CD4-positive, alpha-beta T cell treated with Interleukin-21 for 1 hour (primary cell): ENCODE results near the gene UXS1.
"Not testable (repeated sequence)": the region's sequence is repeated elsewhere in the genome, so short reads cannot be mapped to it uniquely, and the experiment has no call there.

Experiments used
- DNase-seq: peaks from one replicate; pipeline ENCODE4 v3.0.0-alpha.2; 2020

The UXS1 gene

DNA sequence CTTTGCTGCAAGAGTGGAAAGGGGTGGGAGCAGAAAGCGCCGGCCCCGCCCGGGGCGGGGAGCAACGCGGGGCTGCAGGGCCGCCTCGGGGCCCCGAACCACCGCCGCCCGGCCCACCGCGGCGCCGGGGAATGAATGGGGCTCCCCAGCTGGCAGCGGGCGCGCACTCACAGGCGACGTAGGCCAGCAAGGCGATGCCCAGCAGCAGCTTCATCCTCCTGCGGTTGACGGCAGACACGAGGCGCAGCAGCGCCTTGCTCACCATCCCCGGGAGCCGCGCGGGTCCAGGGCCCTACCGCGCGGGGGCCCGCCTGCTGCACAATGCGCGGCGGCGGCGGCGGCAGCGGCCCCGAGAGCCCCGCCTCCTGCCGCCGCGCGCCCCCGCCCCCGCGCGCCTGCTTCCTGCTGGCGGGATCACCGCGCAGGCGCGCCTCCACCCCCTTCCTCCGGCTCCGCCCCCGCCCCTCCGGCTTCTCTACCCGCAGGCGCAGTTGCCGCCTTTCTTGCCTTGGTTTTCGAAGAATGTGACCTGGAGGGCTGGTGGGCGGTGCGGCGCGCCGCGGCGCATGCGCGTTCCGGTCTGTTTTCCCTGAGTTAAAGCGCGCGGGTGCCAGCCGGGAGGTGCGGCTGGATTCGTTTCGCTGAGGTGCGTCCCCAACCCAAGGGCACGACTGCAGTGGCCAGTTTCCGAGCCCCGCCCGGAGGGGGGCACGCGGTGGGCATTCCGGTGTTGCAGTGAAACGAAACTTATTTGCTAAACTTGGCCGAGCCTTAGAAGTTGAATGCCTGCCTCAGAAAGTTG, at the start of gene UXS1:
UXS1 (minus strand) TSS at position 325 of the 802 bp plus-strand sequence; CDS start at position 265, 60 bp downstream.
- DNase-seq, result peak; percentile 99

DNA sequence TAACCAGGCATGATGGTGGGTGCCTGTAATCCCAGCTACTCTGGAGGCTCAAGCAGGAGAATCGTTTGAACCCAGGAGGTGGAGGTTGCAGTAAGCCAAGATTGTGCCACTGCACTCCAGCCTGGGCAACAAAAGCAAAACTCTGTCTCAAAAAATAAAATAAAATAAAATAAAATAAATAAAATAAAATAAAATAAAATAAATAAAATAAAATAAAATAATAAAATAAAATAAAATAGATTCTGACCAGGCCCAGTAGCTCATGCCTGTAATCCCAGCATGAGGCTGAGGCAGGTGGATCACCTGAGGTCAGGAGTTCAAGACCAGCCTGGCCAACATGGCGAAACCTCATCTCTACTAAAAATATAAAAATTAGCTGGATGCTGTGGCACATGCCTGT, 45.4 kb upstream of the UXS1 start:
- DNase-seq, result not testable (repeated sequence)

DNA sequence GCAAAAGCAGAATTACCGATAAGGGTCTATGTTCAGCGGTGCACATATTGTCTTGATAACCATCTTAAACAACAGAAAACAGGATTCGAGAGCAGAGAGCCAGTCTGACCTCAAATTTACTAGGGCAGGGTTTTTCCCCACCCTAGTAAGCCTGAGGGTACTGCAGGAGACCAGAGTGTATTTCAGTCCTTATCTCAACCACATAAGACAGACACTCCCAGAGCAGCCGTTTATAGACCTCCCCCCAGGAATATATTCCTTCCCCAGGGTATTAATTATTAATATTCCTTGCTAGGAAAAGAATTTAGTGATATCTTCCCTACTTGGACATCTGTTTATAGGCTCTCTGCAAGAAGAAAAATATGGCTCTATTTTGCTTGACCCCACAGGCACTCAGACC, 41.3 kb upstream of the UXS1 start:
- DNase-seq, result not testable (repeated sequence)

DNA sequence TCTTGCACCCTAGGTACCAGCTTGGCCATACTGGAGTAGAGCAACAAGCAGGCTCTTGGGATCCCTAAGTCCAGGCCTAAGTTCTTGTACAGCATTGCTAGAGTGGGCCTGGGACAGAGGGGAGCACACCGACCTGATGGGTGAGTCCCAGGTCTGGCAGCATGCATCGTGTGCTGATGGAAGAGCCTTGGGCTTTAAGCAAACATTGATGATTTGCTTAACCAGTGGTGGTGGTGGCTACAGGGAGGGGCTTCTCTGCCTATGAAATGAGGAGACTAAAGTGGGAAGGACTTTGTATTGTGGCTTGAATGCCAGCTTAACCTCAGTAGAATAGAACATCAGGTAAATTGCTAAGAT, 39.2 kb upstream of the UXS1 start:
- no peak for DNase-seq

DNA sequence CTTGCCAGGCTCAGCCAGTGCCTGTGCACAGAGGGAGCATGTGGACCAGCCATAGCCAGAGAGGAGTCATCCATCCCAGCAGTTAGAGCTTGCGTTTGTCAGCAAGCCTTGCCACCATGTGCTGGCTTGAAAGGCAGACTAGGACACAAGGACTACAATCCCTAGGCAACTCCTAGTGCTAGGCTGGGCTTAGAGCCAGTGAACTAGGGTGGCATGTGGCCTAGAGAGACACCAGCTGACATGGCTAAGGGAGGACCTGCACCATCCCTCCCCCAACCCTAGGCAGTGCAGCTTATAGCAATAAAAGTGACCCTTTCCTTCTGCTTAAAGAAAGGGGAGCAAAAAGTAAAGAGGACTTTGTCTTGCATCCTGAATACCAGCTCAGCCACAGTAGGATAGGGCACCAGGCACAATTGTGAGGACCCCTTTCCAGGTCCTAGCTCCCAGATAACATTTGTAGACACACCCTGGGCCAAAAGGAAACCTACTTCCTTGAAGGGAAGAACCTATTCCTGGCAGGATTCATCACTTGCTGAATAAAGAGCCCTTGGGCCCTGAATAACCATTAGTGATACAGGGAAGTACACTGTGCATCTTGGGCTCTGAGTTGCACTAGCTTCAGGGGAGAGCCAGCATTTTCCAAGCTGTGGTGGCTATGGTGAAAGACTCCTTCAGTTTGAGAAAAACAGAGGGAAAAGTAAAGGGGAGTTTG, 38.7 kb upstream of the UXS1 start:
- no peak for DNase-seq

DNA sequence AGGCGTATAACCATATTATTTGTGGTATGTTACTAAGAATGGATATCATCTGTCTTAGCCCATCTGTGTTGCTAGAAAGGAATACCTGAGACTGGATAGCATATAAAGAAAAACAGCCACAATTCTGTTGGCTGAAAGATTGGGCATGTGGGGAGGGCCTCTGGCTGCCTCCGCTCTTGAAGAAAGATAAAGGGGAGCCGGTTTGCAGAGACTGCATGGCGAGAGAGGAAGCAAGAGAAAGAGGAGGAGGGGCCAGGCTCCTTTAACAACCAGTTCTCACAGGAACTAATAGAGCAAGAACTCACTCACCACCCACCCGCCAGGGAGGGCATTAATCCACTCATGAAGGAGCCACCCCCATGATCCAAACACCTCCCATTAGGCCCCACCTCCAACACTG, 29.2 kb upstream of the UXS1 start:
- DNase-seq, result no peak

DNA sequence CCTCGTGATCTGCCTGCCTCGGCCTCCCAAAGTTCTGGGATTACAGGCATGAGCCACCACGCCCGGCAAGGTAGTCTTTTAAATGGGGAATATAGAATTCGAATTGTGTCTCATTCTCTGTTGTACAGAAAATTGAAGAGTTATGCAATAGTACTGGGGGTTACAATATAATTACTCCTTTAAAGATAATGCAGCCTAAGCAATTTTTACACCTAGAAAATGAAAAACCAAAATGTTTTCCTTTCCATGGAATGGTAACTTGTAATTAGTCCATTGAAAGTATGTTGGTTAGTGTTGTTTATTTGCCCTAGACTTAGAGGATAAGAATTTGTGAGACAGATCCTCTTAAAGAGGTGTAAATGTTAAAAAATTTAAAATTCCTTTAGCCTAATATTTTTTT, 28.0 kb upstream of the UXS1 start:
- DNase-seq, result not testable (repeated sequence)

DNA sequence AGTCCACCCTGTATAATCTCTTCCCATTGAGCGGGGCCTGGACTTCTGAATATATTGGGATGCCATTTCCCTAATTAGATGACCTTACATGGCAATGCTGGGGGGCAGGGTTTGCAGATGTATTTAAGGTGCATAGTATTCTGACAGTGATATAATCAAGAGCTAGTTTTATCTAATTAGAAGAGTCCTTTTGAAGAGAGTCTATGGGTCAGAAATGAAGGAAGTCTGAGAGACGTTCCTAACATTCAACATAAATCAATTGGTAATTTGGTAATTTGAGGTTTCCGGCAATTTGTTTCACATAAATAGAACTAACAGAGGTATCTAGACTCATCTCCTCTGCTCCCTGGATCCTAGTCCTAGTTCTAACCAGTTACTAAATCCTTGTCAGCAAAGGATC, 25.7 kb upstream of the UXS1 start:
- no peak for DNase-seq

DNA sequence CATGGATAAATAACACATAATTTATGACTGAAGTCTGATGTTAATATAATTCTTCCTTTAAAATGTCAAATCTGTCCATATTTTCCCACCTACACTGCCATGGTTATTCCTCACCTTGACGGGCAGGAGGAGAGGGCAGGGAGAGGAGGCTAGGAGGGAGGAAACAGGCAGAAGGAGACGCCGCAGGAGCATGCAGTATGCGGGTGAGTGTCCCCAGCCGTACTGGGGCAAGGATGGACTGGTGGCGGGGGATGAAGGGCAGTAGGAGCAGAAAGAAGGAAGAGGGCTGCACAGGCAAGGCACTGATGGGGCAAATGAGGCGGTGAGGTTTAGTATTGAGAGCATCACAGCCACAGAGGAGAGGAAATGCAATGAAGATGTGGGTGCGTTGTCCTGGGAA, 25.1 kb upstream of the UXS1 start:
- not testable (repeated sequence) for DNase-seq

DNA sequence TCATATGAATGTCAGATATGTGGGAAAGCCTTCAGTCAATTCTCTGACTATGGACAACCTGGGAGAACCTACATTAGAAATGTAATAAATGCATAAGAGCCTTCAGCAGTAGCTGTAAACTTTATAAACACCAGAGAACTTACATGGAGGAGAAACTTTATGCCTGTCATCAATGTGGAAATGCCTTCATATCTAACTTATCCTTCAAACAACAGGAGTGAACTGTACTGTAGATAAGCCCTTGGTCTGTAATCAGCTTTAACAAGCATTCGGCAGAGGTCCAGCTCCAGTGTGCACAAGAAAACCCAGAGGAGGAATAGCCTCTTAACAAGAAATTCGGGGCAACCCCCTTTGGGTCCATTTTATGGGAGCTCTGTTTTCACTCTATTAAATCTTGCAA, 14.8 kb upstream of the UXS1 start:
- DNase-seq, result no peak

DNA sequence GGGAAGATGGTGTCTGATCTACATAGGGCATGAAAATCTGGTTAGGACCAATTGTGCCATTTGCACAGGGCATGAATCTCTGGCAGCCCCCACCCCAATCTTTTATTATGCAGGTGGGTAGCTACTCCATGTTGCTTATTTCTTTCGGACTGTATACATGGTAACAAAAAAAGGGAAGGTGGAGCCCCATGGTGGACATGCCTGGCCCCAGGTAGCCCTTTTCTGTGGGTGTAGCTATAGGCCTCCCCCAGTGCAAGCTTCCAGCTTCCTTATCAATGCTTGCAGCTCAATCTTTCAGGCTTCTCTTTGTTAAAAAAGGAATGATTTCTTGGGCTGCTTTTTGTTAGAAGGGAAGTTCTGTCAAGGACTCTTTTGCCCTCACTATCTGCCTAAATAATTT, 14.3 kb upstream of the UXS1 start:
- no peak for DNase-seq

DNA sequence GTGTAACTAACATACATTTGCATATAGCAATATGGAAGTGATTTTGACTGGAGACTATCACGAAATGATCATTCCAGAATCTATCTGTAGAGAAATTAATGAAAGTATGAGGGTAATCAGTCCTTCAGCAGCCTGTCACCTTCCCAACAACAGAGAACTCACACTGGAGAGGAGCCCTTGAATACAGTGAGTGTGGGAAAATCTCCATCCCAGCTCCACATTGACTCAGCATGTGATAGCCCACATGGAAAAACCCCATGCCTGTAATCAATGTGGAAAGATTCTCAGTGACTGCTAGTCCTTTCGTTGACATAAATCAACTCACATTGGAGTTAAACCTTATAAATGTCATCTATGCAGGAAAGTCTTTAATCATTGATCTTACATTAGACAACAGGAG, 13.1 kb upstream of the UXS1 start:
- no peak for DNase-seq

DNA sequence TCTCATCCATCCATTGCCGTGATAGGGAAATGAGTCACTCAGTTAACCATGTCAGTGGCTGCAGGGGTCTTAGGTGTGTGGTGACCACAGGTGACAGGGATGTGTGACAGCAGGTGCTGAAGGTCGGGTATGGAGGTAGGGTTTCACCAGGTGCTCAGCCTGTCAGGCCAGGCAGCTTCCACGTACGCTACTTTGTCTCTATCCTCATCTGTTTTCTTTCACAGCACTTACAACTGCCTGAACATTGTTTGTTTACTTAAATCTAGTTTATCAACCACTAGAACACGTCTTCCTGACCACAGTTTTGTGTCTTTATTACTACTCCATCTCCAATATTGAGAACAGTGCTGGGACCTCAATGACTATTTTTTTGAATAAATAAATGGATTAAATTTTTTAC, 11.4 kb upstream of the UXS1 start:
- DNase-seq, result no peak

DNA sequence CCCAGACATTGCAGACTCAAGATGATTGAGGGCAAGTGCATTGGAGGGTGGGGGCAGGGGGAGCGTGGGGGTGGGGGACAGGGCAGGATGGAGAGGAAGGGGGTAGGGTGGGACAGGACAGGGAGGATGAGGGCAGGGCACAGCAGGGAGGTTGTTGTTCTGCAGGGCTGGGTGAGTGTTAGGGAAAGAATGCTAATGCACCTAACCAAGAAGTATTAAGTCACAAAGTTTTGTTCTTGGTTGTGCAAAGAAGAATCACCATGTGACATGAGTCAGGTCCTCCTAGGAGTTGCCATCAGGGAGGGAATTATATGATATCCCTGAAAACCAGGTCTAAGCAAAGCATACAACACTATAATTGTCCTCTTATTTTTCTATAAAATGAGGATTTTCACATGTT, 10.4 kb upstream of the UXS1 start:
- DNase-seq, result not testable (repeated sequence)

DNA sequence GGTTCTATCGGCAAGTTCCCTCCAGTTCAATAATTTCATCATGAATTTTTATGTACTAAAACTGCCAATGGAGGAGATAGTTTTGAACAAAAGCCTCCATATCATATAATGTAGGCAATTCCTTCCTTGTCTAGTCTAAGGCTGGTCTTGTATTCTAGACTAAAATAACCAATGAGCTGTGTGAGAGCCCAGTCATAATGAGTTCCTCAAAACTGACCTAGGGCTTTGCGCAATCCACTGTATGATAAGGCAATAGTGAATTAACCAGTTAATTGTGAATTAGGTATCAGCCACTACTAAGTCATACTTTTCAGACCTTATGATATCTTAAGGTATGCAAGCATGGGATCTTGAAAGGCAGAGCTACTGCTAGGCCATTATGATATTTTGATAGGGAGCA, 7.6 kb upstream of the UXS1 start:
- no peak for DNase-seq

DNA sequence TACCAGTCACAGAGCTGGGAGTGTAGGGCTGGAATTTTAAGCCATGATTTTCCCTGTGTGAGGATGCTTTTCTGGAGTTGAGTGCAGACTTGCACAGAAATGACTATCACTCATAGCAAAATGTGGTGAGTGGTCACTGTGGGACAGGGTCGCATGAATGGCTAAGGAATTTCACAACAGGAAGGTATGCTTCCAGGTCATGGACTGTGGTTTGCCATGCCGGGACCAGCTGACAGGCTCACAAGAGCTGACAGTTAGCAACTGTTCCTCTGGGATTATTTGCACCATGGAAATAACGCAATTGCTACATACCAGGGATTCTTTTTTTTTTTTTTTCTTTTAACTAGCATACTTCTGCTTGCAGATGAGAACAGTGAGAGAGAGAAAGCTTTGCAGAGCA, 3.8 kb upstream of the UXS1 start:
- no peak for DNase-seq

DNA sequence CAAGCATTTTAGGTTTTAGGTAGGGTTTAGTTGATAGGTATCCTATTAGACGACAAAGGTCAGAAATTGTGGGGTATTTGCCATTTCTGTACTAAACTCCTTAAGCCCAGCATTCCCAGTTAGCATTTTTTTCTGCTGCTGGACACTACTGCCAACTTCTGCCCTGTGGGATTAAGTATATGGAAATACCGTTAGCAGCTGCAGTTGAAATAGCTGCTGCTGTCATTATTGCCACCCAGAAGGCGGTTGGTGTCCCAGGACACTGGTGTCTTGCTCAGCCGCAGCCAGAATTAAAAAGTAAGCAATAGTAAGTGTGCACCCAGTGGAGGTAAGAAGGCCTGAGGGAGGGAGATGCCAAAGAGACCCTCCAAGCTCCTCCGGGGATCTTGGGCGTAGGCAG, 1.9 kb upstream of the UXS1 start:
- DNase-seq, result no peak

DNA sequence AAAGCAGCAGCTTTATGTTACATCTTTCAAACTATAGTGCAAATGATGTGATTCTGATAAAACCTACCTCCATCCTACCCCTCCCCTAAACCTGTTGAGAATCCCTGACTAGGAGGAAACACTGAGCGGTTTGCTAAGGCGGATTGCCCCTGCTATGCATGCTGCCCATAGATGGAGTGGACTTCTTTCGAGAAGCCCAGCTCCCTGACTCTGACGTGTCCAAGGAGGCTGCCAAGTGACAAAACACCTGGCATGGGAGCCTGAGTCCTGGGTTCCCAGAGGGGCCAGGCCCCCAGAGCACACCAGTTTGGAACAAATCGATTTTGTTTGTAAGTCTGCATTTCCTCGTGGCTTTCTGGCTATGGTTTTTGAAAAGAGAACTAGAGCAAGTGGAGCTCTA, 1.4 kb upstream of the UXS1 start:
- DNase-seq, result no peak

DNA sequence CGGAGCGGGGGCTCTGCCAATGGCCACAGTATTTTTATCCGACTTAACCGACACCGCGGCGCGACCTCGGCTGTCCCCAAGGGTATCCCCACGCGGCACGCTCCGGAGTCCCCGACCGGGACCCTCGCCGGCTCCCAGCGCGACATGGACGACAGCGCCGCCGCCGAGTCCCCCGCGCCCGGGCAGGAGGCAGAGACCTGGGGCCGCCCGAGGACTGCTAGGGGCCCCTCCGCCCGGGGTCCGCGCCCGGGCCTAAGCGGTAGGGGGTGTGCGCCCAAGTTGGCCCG, 468 bp downstream of the UXS1 start:
- DNase-seq, result no peak

DNA sequence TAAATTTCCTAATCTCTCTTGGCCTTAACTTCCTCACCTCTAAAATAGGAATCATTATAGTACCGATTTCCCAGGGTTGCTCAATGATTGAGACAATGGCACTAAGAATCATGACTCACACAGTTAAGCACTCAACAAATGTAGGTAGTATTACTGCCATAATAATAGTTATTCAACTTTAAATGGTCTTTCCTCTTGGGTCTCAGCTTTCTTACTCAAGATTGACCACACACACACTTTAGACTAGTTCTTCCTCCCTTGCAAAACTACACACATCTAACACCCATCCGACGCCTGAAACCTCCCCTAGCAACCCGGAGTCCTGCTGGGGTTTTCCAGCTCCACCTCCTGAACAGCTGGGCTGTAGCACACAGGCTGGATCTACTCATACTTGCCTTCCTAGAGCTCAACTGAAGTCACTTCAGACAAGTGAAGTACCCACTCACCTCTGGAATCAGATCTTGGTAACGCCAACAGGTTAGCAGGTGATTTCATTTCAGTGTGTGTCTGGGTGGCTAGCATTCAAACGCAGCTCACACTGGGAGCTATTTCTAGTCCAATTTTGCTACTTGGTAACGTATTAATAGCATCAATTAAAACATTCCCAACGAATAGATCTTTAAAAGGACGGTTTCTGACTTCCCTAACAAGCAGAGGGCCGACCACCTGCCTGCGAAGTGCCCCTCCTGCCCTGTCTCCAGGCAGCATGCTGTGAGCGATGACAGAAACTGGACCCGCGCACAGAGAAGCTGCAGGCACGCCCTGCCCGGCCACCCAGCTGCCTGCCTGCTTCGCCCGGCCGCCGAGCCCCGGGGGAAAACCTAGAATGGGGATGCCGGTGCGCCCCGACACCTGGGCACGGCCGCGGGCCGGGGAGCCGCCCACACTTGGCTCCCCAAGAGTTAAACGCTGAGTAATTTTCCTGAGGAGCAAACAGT, 1.1 kb downstream of the UXS1 start:
- DNase-seq, result peak; percentile 54

DNA sequence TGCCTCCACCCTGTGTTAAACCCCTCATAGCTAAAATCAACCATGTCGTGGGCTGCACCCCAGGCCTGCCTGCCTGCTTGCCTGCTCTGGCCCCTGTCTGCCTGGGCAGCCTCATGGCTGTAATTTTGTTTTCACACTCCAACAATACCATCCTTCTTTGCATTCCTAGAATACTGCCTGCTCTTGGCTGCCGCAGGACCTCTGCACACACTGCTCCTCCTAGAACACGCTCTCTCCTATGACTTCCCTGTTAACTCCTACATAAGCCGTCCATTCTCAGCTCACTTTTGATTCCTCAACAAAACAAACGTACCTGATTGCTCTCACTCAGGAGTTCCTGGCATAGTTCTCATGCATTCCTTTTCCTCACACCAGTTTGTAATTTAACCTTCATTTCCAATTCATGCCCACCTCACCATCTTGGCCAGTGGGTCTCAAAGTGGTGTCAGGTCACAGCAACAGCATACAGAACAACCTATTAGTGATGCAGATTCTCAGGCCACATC, 2.5 kb downstream of the UXS1 start:
- no peak for DNase-seq

DNA sequence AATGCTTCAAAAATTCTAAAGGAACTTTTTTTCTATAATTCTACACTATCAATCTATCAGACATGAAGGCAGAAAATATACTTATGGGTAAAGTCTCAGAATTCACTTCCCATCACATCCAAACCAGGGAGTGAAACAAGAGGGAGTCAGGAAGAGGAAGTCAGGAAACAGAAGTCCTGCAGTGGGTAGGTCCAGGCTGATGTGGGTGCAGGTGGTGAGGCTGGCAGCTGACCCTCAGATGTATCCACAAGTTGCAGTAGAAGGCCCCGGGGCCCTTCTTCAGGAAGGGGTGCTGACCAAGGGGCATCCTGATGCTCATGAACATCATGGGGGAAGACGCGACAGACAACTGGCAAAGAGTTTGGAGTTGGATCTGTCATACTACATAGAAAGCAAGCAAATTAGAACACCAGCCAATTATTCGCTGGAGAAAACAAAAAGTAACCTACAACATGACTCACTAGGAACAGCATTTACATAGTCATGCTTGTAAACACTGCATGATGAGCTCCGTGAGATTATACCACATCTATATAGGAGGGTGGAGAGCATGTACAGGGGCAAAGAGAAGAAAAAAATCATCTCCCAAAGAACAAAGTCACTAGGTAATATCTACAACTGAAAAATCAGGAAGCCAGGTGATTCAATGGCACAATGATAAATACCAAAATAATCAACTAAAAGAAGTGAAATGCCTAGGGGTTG, 4.2 kb downstream of the UXS1 start:
- DNase-seq, result no peak

DNA sequence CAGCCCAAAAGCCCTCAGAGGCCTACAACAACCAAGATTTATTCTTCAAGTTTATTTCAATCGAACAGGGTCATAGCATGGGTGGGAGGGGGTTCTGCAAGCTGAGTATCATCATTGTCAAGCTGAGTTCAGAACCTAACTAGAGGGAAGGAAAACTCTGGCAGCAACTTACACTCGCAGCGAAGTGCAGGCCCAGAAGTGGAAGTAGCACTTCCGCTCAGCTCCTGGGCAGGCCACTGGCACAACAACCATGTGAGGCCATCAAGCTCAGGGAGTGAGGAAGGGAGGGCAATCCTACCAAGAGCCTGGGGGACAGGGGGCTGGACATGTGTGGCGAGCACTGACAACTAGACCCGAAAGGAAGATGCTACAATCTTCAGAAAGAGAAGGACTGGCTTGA, 4.8 kb downstream of the UXS1 start:
- DNase-seq, result no peak
